Measurements from ENCODE around the gene NUDT21. TPM values are rescaled to one million over a fixed set of nuclear protein-coding genes. Genes with fewer than 3 reads are reported as not detected.

NUDT21 gene
- total RNA-seq, 1 donor from 2014 or later: 148 TPM

- Mint-ChIP-seq H3K27ac (no peak overlapping the region), H3K4me1 (ENCODE audit: unreplicated experiment) (peaks cover 17% of the 10 kb centered on the region), H3K27me3 (no peaks in the 10 kb centered on the region), H3K36me3 (peaks cover 14% of the 10 kb centered on the region), H3K9me3 (no peaks in the 10 kb centered on the region), H3K4me3 (no peak overlapping the region)
- TF ChIP-seq CTCF (conservative IDR thresholded peaks at IDR 0.05): no peak
- no peak for DNase-seq (ENCODE audit: extremely low spot score, unreplicated experiment)
These were observed 3.8 kb downstream of the NUDT21 start for GRCh38 chr16:56447286-56447685.

DNA sequence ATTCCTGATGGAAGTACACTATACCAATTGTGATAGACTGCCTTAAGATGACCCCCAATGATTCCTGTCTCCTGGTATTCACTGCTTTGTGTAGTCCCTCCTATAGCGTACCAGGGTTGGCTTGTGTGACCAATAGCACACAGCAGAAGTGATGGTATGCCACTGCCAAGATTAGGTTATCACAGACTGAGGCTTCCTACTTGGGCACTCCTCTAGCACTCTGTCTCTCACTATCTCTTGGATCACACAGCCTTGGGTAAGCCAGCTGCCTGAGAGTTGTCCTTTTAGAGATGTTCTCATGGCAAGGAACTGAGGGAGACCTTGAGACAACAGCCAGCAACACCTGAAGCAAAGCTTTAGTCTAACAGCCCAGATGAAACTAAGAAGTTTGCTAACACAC, 13.1 kb downstream of the NUDT21 start:
- Mint-ChIP-seq H3K36me3 (peaks cover 52% of the 10 kb centered on the region), H3K4me1 (ENCODE audit: unreplicated experiment) (no peaks in the 10 kb centered on the region), H3K4me3 (no peak overlapping the region), H3K9me3 (no peaks in the 10 kb centered on the region), H3K27me3 (no peaks in the 10 kb centered on the region), H3K27ac (no peak overlapping the region)
- no peak for TF ChIP-seq CTCF (conservative IDR thresholded peaks at IDR 0.05)
- no peak for DNase-seq (ENCODE audit: extremely low spot score, unreplicated experiment)

- Mint-ChIP-seq H3K4me3 (no peak overlapping the region), H3K36me3 (peaks cover 45% of the 10 kb centered on the region), H3K4me1 (ENCODE audit: unreplicated experiment) (no peaks in the 10 kb centered on the region), H3K9me3 (no peaks in the 10 kb centered on the region), H3K27me3 (no peaks in the 10 kb centered on the region), H3K27ac (no peak overlapping the region)
- DNase-seq (ENCODE audit: extremely low spot score, unreplicated experiment): no peak
- no peak for TF ChIP-seq CTCF (conservative IDR thresholded peaks at IDR 0.05)
These were observed 14.9 kb downstream of the NUDT21 start for GRCh38 chr16:56436258-56436657.

DNA sequence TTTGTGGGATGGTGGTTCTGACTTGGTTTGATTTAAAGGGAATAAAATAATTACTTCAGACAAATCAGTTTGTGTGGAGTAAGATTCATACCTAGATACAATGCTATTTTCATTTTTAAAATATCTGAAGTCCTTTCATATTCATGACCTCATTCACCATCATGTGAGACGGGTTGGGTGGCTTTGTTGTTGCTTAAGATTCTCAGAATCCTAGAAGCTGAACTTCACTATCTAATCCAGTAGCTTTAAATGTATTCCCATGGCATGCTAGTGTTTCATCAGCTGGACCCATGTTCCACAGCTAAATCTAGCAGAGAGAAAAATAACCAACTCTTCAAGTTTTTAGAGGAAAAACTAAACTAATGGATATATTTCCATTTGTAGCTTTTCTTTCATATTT, 23.0 kb downstream of the NUDT21 start:
- Mint-ChIP-seq H3K27ac (no peak overlapping the region), H3K4me3 (peak overlapping the region; percentile 15), H3K27me3 (no peaks in the 10 kb centered on the region), H3K36me3 (peaks cover 18% of the 10 kb centered on the region), H3K9me3 (no peaks in the 10 kb centered on the region), H3K4me1 (ENCODE audit: unreplicated experiment) (peaks cover 13% of the 10 kb centered on the region)
- TF ChIP-seq CTCF (conservative IDR thresholded peaks at IDR 0.05): no peak
- no peak for DNase-seq (ENCODE audit: extremely low spot score, unreplicated experiment)

DNA sequence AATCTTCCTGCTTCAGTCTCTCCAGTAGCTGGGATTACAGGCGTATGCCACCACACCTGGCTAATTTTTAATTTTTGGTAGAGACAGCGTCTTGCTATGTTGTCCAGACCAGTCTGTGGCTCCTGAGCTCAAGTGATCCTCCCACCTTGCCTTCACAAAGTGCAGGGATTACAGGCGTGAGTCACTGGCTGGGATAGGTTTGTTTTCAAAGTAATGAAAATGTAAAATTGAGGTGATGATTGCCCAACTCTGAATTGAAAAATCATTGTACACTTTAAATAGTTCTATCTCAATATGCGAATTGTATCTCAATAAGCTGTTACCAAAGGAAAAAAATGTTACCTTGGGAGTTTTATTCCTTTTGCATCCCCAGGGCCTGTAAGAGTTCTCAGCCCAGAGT, 24.5 kb downstream of the NUDT21 start:
- Mint-ChIP-seq H3K36me3 (peaks cover 9% of the 10 kb centered on the region), H3K27me3 (no peaks in the 10 kb centered on the region), H3K4me1 (ENCODE audit: unreplicated experiment) (peaks cover 27% of the 10 kb centered on the region), H3K27ac (peak overlapping the region; percentile 85), H3K9me3 (no peaks in the 10 kb centered on the region), H3K4me3 (peak overlapping the region; percentile 87)
- TF ChIP-seq CTCF (conservative IDR thresholded peaks at IDR 0.05): no peak
- DNase-seq (ENCODE audit: extremely low spot score, unreplicated experiment): no peak

GRCh38 chr16:56425439-56425832, 25.7 kb downstream of the NUDT21 start, which contains the start of gene AMFR:
AMFR (minus strand) TSS chr16:56425545; CDS start chr16:56425327, 218 bp downstream.
- Mint-ChIP-seq H3K4me1 (ENCODE audit: unreplicated experiment) (peaks cover 27% of the 10 kb centered on the region), H3K27me3 (no peaks in the 10 kb centered on the region), H3K27ac (peak within 1 kb of the TSS; percentile 91), H3K36me3 (peaks cover 2% of the 10 kb centered on the region), H3K9me3 (no peaks in the 10 kb centered on the region), H3K4me3 (peak within 1 kb of the TSS; percentile 97)
- peak; percentile 72 for DNase-seq (ENCODE audit: extremely low spot score, unreplicated experiment)
- peak; percentile 67 for TF ChIP-seq CTCF (conservative IDR thresholded peaks at IDR 0.05)
